ENCODE results near the gene ANO7.

ANO7 gene, protein sequence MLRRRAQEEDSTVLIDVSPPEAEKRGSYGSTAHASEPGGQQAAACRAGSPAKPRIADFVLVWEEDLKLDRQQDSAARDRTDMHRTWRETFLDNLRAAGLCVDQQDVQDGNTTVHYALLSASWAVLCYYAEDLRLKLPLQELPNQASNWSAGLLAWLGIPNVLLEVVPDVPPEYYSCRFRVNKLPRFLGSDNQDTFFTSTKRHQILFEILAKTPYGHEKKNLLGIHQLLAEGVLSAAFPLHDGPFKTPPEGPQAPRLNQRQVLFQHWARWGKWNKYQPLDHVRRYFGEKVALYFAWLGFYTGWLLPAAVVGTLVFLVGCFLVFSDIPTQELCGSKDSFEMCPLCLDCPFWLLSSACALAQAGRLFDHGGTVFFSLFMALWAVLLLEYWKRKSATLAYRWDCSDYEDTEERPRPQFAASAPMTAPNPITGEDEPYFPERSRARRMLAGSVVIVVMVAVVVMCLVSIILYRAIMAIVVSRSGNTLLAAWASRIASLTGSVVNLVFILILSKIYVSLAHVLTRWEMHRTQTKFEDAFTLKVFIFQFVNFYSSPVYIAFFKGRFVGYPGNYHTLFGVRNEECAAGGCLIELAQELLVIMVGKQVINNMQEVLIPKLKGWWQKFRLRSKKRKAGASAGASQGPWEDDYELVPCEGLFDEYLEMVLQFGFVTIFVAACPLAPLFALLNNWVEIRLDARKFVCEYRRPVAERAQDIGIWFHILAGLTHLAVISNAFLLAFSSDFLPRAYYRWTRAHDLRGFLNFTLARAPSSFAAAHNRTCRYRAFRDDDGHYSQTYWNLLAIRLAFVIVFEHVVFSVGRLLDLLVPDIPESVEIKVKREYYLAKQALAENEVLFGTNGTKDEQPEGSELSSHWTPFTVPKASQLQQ

DNA sequence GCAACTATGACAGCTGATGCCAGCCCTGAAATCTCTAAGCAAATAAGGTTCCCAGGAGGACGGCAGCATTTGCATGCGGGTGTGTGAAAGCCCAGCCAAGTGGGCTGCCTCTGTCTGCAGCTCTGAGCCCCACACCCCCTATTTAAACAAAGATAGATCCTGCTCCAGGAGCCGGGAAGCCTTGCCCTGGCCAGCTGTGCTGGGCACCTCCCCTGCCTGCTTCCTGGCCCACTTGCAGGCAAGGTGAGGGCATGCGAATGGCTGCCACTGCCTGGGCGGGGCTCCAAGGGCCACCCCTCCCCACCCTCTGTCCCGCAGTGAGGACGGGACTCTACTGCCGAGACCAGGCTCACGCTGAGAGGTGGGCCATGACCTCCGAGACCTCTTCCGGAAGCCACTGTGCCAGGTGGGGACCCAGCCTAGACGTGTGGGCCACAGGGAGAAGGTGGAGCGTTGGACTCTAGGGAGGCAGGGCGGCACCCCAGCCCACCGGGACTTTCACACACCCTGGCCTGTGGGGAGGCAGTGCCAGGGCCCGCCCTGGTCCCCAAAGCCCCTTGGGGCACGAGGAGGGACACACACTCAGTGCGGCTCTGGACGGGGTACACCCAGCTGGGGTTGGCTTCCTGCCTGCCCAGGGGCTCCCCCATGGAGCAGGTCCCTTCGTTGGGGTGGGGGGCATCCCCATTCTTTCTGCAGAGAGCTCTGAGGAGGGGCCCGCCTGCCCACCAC lies at the start of gene ANO7:
TSS of gene ANO7 (plus strand) at position 317 of the 732 bp plus-strand sequence. CDS start 1,387 bp downstream, outside the sequence.
- DNase-seq (ENCODE audit: low read depth, low spot score), result no peak

DNA sequence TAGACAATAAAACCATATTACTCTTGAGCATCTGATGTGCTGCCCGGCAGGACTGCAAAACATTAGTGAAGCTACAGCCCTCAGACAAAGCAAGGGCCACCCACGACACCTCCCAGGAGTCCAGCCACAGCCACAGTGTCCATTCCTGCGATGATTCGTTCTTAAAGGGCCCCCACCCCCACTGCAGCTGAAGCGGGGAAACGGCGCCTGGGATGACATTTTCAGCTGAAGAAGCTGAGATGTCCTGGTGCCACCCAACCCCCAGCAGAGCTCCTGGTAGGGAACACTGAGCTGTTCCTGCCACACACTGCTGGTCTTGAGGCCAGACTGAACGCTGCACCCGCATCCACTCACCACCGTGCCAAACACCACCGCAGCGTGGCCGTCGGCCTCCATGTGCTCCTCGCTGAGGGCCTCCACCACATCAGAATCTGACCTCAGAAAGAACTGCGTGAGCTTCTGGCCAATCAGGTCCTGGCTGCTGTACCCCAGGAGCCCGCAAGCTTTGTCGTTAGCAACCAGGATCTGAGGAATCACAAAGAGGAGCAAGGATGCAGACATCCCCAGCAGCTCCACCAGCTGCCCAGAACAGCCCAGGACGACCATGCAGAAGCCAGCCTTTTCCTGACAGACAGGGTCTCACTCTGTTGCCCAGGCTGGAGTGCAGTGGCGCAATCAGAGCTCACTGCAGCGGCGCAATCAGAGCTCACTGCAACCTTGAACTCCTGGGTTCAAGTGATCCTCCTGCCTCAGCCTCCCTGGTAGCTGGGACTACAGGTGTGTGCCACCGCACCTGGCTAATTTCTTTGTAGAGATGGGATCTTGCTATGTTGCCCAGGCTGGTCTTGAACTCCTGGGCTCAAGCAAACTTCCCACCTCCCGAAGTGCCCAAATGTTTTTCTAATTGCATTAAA lies 48.7 kb upstream of the ANO7 start:
- no peak for DNase-seq (ENCODE audit: low read depth, low spot score)

DNA sequence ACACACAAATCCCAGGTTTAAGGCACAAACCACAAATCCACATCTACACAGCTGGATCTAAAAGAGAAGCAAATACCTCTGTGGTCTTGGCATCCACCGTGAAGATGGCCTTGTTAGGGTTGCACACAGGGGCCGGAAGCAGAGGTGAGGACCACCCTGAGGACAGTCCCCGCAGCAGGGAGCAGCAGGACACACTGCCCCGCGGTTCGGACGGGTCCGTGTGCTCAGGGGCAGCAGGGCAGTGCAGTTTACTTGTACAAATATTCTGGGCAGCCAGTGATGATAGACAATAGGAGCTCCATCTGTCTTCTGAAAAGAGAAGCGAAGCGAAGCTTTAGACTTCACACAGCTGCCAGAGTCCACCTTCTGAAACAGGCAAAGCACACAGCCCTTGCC lies 48.0 kb upstream of the ANO7 start:
- DNase-seq (ENCODE audit: low read depth, low spot score), result no peak

DNA sequence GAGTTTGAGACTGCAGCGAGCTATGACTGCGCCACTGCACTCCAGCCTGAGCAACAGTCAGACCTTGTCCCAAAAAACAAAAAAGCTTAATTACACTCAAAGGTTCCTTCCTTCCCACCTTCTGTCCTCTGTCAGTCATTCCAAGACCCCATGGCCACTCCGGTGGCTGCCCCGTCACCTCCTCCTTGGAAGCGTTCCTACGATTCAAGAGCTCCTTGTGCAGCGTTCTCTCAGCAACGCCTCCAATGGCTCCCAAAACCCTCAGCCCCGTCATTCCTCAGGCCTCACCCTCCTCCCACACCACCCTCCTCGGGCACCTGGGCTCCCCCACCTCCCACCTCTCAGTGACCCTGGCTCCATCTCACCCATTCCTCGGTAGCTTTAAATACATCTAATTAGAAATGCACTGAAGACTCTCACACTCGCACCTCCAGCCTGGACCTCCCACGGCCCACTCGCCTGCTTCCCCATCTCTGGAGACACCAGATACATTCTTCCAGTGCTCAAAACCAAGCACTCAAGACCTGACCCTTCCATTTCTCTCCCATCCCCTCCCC lies 47.2 kb upstream of the ANO7 start:
- no peak for DNase-seq (ENCODE audit: low read depth, low spot score)

- DNase-seq (ENCODE audit: low read depth, low spot score), result no peak
Observed at GRCh38 chr2:241142063-241142462, 46.4 kb upstream of the ANO7 start.

- DNase-seq (ENCODE audit: low read depth, low spot score), result no peak
Observed at GRCh38 chr2:241142593-241142992, 45.9 kb upstream of the ANO7 start.

GRCh38 chr2:241146286-241146685 lies 42.2 kb upstream of the ANO7 start:
- DNase-seq (ENCODE audit: low read depth, low spot score), result no peak

DNA sequence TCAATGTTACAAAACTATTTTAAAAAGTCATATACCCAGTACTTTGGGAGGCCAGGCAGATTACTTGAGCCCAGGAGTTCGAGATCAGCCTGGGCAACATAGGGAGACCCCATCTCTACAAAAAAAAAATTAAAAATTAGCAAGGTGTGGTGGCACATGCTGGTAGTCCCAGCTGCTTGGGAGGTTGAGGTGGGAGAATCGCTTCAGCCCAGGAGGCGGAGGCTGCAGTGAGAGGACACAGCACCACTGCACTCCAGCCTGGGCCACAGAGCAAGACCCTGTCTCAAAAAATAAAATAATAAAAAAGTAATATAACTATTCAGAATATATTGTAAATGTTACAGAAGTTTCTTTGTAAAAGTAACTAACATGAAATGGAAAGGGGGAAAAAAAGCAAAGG lies 41.1 kb upstream of the ANO7 start:
- DNase-seq (ENCODE audit: low read depth, low spot score), result no peak

DNA sequence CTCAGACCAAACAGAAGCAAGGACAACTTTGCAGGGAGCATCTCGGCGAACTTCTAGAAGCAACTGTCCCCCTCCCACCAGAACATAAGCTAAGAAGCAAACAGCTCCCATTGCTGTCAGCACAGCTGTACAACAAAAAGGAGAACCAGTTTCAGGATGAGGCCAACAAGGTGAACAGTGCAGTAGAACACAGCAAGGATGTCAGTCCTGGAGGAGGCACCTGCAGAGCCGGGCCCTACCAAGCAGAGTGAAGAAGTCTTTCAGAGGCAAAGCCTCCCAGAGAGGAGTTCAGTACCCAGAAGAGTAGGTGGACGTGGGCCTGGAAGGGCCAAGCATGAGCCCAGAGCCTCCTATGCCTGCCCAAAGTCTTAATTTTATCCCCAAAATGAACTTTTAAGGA lies 40.2 kb upstream of the ANO7 start:
- DNase-seq (ENCODE audit: low read depth, low spot score), result no peak

DNA sequence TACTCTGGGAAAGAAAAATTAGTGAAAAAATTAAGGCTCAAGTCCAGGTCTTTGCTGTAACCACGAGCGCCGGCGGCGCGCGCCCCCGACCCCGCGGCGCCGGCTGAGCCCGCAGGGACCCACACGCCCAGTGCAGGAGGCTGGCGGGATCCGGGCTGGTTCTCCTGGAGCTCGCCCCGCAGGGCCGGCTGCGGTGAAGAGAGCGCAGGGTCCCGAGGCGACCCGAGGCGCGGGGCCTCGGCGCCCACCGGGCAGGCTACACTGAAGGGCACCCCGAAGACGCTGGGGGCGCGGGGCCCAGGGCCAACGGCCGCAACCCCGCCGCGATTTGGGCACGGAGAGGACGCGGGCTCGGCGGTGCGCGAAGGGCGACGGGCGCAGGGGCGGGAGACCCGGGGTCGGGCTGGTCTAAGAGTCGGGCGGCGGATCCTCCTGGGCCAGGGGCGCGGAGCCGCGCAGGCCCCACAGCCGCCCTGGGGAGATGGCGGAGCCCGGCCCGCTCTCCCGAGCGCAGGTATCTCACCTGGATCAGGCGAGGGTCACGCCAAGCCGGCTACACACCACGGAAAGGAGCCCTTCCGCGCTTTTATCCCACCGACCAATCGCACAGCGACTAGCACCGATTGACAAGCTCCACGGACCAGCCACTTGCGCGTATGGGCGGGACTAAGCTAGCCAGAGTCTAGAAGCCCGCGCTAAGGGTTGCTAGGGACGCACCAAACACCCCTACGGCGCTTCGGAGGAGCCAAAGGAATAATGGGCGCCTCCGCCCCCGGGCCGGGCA lies 39.4 kb upstream of the ANO7 start, which contains the start of gene PASK:
TSS of gene PASK (minus strand) at position 582 of the 784 bp plus-strand sequence. CDS start 6,440 bp downstream, outside the sequence.
- DNase-seq (ENCODE audit: low read depth, low spot score), result peak; percentile 91

- DNase-seq (ENCODE audit: low read depth, low spot score), result no peak
Observed at GRCh38 chr2:241149675-241149924, 38.9 kb upstream of the ANO7 start.

GRCh38 chr2:241149925-241150659 lies 38.4 kb upstream of the ANO7 start, which contains the start of gene PPP1R7:
TSS of gene PPP1R7 (plus strand) at chr2:241150467. CDS start at chr2:241150496, 29 bp downstream.
- peak; percentile 78 for DNase-seq (ENCODE audit: low read depth, low spot score)

DNA sequence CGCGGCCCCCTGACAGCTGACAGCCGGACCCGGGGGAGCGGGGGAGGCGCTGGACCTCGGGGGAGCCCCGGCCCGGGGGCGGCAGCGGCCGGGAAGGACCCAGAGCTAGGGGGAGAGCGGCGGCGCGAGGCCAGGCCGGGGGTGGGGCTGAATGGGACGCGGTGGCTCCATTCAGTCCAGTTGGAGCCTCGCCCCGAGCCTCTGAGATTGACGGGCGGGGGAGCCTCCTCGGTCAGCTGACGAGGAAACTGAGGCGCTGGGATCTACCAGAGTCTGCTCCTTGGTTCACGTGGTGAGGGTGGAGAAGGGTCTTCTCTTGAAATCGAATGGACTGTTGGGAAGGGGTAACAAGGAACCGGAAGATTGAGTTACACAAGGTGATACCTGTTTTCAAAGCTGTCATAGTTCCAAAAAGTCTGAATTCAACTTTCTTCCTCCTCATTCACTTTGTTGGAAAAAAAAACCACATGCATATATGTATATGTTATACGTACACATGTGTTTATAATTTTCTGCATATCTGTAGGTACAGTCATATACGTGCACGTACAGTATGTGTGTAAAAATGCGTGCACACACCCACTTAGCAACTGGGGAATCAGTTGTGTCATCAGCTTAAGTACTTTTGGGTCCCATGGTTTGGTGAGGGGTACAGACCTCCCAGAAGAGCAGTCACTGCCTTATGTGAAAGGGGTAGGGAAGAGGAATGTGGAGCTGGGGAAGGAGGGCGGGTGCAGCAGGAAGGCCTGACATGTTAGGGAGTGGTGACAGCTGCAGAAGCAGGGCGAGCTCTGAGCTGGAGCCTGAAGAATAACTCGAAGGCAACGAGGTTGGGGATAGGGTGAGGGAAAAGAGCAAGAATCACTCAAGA lies 37.6 kb upstream of the ANO7 start:
- DNase-seq (ENCODE audit: low read depth, low spot score), result no peak

- no peak for DNase-seq (ENCODE audit: low read depth, low spot score)
Observed at GRCh38 chr2:241151934-241152660, 36.4 kb upstream of the ANO7 start.

DNA sequence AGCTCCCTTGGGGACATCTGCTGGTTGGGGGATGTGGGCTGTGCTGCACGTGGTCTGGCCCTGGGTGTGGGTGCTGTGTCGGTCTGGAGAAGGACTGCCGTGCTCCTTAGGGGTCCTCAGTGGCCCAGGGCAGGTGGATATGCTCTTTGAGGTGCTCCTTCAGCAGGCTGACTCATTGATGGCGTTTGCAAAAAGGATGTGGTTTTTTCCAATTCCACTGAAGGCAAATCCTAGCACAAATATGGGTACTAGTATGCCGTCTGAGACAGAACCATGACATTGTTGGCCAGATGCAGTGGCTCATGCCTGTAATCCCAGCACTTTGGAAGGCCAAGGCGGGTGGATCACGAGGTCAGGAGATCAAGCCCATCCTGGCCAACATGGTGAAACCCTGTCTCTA lies 34.9 kb upstream of the ANO7 start:
- DNase-seq (ENCODE audit: low read depth, low spot score), result no peak

- no peak for DNase-seq (ENCODE audit: low read depth, low spot score)
Observed at GRCh38 chr2:241154915-241155314, 33.6 kb upstream of the ANO7 start.

GRCh38 chr2:241155936-241156335 lies 32.5 kb upstream of the ANO7 start:
- no peak for DNase-seq (ENCODE audit: low read depth, low spot score)

Measured in iPS DF 19.7 (cell line).